Measurements from ENCODE around the gene PXDN.
"Not testable (repeated sequence)": the region's sequence is repeated elsewhere in the genome, so short reads cannot be mapped to it uniquely, and the experiment has no call there.

The PXDN gene

DNA sequence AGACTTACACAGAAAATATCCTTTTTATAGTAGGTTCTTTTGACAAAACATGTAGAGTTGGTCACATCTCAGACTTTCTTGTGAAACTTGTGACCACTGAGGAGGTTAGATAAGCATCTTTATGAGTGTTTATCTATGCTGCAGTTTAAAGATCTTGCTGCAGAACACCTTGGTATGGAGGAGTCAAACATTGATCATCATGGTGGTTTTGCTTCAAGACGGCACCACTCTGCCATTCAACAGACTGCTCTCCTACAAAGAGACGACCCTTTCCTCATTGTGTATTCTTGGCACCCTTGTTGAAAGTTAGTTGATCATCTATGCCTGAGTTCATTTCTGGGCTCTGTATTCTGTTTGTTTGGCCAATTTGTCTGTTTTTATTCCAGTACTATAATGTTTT is 20.0 kb downstream of the PXDN start:
- H3K27me3 ChIP-seq (ENCODE audit: control insufficient read depth, insufficient read depth, low read length); H3K9me3 ChIP-seq (replicated peaks; ENCODE audit: low read length); H3K4me2 ChIP-seq (ENCODE audit: low read length); H3K4me3 ChIP-seq (ENCODE audit: low read length); H3K36me3 ChIP-seq (ENCODE audit: insufficient read depth, low read length): not testable (repeated sequence)
- Histone ChIP-seq H3K4me1 (ENCODE audit: control insufficient read depth, insufficient read depth, low read length) (peaks cover 76% of the 10 kb centered on the region), H3K9ac (ENCODE audit: low read depth, low read length) (peak overlapping the region; percentile 27)

DNA sequence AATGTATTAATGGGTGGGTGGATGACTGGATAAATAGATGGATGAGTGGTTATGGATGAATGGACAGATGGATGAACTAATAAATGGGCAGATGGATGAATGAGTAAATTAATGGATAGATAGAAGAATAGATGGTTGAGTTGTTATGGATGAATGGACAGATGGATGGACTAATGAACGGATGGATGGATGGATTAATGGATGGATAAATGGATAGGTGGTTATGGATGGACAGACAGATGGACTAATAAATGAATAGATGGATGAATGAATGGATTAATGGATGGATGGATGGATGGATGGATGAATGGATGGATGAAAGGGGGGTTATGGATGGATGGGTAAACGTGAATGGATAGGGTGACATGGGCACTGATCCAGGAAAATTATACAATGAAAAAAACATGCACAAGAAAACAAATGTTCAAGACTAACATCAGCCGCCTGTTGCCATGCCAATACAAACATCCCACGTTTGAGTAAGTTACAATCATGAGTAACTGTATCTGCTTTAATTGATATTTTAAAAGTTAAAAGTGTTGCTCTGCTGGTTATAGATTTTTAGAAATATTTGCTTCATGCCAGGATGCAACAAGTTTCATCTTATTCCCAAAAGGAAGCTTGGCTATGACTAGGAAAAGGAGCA is 20.8 kb downstream of the PXDN start:
- H3K4me3 ChIP-seq (ENCODE audit: low read length), result no peak overlapping the region
- H3K4me1 ChIP-seq (ENCODE audit: control insufficient read depth, insufficient read depth, low read length), result peaks cover 72% of the 10 kb centered on the region
- H3K27me3 ChIP-seq (ENCODE audit: control insufficient read depth, insufficient read depth, low read length), result no peaks in the 10 kb centered on the region
- H3K36me3 ChIP-seq (ENCODE audit: insufficient read depth, low read length), result no peaks in the 10 kb centered on the region
- H3K9ac ChIP-seq (ENCODE audit: low read depth, low read length), result peak overlapping the region; percentile 27
- no peaks in the 10 kb centered on the region for H3K9me3 ChIP-seq (replicated peaks; ENCODE audit: low read length)
- H3K4me2 ChIP-seq (ENCODE audit: low read length), result no peak overlapping the region

DNA sequence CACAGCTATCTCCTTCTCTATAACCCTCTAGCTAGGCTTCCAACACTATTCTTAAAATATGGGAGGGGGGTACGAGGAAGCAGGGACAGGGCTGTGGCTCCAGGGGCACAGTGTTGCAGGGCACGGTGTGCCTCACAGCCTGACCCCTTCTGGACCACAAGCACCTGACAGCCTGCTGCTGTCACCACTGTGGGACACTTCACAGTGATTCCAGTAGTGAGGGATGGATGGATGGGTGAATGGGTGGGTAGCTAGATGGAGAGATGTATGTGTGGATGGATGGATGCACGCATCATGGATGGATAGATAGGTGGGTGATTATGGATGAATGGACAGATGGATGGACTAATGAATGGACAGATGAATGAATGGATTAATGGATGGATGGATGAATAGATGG is 21.6 kb downstream of the PXDN start:
- H3K9ac ChIP-seq (ENCODE audit: low read depth, low read length), result peak overlapping the region; percentile 91
- peak overlapping the region; percentile 67 for H3K4me2 ChIP-seq (ENCODE audit: low read length)
- H3K4me3 ChIP-seq (ENCODE audit: low read length), result no peak overlapping the region
- H3K36me3 ChIP-seq (ENCODE audit: insufficient read depth, low read length), result no peaks in the 10 kb centered on the region
- peaks cover 63% of the 10 kb centered on the region for H3K4me1 ChIP-seq (ENCODE audit: control insufficient read depth, insufficient read depth, low read length)
- no peaks in the 10 kb centered on the region for H3K27me3 ChIP-seq (ENCODE audit: control insufficient read depth, insufficient read depth, low read length)
- H3K9me3 ChIP-seq (replicated peaks; ENCODE audit: low read length), result no peaks in the 10 kb centered on the region

DNA sequence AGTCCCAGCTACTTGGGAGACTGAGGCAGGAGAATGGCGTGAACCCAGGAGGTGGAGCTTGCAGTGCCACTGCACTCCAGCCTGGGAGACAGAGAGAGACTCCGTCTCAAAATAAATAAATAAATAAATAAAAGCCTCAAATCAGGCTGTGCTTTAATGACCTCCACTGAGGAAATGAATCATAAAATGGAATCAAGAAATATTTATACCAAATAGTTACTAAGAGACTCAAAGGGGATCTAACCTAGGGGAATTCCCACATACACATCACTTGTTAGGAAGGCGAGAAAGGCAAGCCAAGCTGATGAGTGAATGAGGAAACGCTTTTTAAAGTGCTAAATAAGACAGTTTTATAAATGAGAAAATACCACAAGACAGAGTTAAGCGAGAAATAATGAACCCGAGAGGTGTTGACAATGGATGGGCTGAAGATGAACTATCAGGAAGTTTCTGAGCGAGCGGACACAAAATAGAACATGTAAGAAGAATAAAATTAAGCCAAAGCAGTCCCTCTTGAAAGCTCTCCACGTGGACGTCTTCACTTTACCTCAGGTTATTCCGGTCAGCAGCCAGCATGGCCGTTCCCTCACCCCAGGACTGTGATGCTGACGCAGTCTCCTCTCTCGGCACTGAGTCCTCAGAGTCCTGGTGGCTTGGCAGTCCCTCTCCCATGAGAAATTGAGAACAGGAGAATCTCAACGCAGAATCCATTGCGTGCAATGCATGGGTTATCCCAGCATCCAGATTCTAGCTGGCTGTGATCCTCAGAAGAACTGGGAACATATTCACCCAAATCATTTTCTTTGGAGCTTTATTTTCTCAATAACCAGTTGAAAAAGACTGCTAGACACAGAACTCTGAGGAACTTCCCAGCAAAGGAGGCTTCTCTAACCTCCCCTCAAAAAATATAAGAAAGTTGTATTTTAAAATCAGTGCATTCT is 22.3 kb downstream of the PXDN start:
- H3K4me1 ChIP-seq (ENCODE audit: control insufficient read depth, insufficient read depth, low read length), result peaks cover 56% of the 10 kb centered on the region
- peak overlapping the region; percentile 91 for H3K9ac ChIP-seq (ENCODE audit: low read depth, low read length)
- H3K4me2 ChIP-seq (ENCODE audit: low read length), result peak overlapping the region; percentile 82
- H3K9me3 ChIP-seq (replicated peaks; ENCODE audit: low read length), result no peaks in the 10 kb centered on the region
- H3K27me3 ChIP-seq (ENCODE audit: control insufficient read depth, insufficient read depth, low read length), result no peaks in the 10 kb centered on the region
- H3K36me3 ChIP-seq (ENCODE audit: insufficient read depth, low read length), result peaks cover 2% of the 10 kb centered on the region
- H3K4me3 ChIP-seq (ENCODE audit: low read length), result peak overlapping the region; percentile 59

DNA sequence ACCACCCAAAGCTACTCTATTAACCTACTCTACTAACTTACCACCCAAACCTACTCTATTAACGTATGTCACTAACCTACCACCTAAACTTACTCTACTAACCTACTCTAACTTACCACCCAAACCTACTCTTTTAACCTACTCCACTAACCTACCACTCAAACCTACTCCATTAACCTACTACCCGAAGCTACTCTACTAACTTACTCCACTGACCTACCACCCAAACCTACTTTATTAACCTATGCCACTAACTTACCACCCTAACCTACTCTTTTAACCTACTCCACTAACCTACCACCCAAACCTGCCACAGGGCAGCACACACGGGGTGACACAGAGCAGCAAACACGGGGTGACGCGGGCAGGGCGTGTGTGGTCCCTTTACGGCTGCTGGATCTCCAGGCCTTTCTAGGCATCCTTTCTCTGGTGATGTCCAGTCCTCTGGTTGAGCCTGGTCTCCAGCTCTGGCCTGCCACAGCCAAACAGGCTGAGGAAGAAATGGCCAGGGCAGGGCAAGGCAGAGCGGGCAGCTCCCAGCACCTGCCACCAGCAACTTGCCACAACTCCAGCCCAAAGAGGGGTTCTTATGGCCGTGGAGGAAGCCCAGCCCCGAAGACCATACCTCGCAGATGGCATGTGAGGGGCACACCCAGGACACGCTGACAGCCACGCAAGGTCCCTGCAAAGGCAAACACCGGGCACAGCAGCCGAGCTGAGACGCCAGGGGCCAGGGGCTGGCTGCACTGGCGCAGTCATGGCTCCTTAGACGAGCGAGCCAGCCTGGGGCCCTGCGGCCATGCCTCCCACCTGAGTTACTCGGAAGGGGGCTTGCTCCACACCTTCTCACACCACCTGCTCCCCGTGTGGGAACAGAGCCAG is 25.7 kb downstream of the PXDN start:
- Histone ChIP-seq H3K9ac (ENCODE audit: low read depth, low read length) (peak overlapping the region; percentile 37), H3K4me3 (ENCODE audit: low read length) (no peak overlapping the region), H3K9me3 (replicated peaks; ENCODE audit: low read length) (no peaks in the 10 kb centered on the region), H3K36me3 (ENCODE audit: insufficient read depth, low read length) (peaks cover 5% of the 10 kb centered on the region), H3K4me1 (ENCODE audit: control insufficient read depth, insufficient read depth, low read length) (peaks cover 54% of the 10 kb centered on the region), H3K27me3 (ENCODE audit: control insufficient read depth, insufficient read depth, low read length) (no peaks in the 10 kb centered on the region), H3K4me2 (ENCODE audit: low read length) (no peak overlapping the region)

DNA sequence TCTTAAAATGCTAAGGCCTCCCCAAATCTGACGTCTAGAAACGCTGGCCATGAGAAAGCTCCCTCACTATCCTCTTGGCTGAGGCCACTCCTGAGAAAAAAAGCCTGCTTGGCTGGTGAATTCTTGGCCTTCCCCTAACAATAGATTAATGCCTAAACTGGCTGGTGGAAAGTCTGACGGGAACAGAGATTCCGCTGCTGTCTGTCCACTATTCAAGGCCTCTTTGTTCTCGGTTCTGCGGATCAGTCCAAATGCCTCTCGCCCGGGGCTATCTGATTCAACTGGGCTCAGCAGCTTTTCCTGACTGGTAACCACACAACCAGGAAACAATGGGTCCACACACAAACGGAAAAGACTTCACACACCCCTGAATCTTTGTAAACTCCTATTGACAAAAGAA is 27.2 kb downstream of the PXDN start:
- H3K4me2 ChIP-seq (ENCODE audit: low read length), result no peak overlapping the region
- peaks cover 5% of the 10 kb centered on the region for H3K36me3 ChIP-seq (ENCODE audit: insufficient read depth, low read length)
- H3K9ac ChIP-seq (ENCODE audit: low read depth, low read length), result no peak overlapping the region
- H3K4me3 ChIP-seq (ENCODE audit: low read length), result no peak overlapping the region
- H3K27me3 ChIP-seq (ENCODE audit: control insufficient read depth, insufficient read depth, low read length), result no peaks in the 10 kb centered on the region
- no peaks in the 10 kb centered on the region for H3K9me3 ChIP-seq (replicated peaks; ENCODE audit: low read length)
- H3K4me1 ChIP-seq (ENCODE audit: control insufficient read depth, insufficient read depth, low read length), result peaks cover 39% of the 10 kb centered on the region

DNA sequence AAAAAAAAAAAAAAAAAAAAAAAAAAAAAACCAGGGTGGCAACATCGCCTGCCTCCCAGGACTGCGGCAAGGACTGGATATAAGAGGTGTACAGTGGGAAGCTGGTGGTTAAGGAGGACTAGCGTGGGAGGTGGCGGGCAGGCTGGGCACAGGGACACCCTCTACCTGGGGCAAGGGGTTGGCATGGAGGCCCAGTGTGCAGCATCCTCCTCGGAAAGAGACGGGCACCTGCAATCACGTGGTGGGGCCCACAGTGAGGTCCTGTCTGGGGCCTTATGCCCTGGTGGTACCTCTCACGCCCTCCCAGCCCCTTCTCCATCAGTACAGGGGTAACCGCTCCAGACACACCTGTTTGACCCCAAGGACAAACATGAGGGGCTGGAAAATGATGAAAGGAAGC is 27.9 kb downstream of the PXDN start:
- no peak overlapping the region for H3K9ac ChIP-seq (ENCODE audit: low read depth, low read length)

DNA sequence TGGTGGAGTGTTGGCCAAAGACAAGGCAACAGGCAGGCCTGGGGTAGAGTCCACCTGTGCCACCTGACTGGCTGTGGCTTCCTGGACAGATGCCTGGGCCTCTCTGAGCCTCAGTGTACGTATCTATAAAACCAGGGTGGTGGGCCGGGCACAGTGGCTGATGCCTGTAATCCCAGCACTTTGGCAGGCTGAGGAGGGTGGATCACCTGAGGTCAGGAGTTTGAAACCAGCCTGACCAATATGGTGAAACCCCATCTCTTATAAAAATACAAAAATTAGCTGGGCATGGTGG is 28.4 kb downstream of the PXDN start:
- H3K9me3 ChIP-seq (replicated peaks; ENCODE audit: low read length); H3K4me3 ChIP-seq (ENCODE audit: low read length); H3K36me3 ChIP-seq (ENCODE audit: insufficient read depth, low read length); H3K9ac ChIP-seq (ENCODE audit: low read depth, low read length); H3K27me3 ChIP-seq (ENCODE audit: control insufficient read depth, insufficient read depth, low read length); H3K4me2 ChIP-seq (ENCODE audit: low read length): not testable (repeated sequence)
- H3K4me1 ChIP-seq (ENCODE audit: control insufficient read depth, insufficient read depth, low read length), result peaks cover 30% of the 10 kb centered on the region

More for the DNA sequence above, 27.9 kb downstream of the PXDN start:
- H3K4me3 ChIP-seq (ENCODE audit: low read length), result no peak overlapping the region
- H3K4me2 ChIP-seq (ENCODE audit: low read length), result no peak overlapping the region
- H3K36me3 ChIP-seq (ENCODE audit: insufficient read depth, low read length), result peaks cover 5% of the 10 kb centered on the region
- H3K27me3 ChIP-seq (ENCODE audit: control insufficient read depth, insufficient read depth, low read length), result no peaks in the 10 kb centered on the region
- H3K4me1 ChIP-seq (ENCODE audit: control insufficient read depth, insufficient read depth, low read length), result peaks cover 34% of the 10 kb centered on the region
- no peaks in the 10 kb centered on the region for H3K9me3 ChIP-seq (replicated peaks; ENCODE audit: low read length)

DNA sequence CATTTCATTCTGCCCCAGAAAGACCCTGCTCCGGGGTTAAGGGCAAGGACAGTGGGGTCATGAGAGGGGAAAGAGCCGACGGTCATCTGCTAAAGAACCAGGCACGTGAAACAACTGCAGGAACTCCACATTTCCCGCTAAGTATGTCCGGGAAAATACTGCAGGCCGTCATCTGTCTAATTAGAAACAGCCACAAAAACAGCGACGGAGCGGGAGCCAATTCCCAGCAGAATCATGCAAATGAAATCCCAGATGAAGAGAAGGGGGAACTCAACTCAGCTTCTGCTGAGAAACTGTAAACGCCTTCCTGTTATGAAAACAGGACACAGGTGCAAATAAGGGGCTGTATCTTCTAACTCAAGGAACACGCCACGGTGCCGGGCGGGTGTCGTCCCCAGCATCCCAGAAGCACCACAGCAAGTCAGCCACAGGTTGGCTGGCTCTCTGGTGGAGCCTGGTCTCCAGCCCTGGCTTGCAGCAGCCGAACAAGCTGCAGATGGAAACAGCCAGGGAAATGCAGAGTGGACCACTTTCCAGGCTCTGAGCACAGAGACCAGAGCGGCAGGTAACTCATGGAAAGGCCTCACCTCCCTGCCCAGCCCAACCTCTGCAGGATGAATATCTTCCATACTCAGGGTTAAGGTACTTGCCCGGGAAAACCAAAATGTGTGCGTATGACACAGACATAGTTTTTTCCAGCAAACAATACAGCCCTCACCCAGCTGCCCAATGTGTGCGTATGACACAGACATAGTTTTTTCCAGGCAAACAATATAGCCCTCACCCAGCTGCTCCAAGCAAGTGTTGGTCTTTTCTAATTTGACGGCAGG is 28.9 kb downstream of the PXDN start:
- Histone ChIP-seq H3K9ac (ENCODE audit: low read depth, low read length) (peak overlapping the region; percentile 5), H3K4me2 (ENCODE audit: low read length) (no peak overlapping the region), H3K4me1 (ENCODE audit: control insufficient read depth, insufficient read depth, low read length) (peaks cover 25% of the 10 kb centered on the region), H3K4me3 (ENCODE audit: low read length) (no peak overlapping the region), H3K9me3 (replicated peaks; ENCODE audit: low read length) (no peaks in the 10 kb centered on the region), H3K27me3 (ENCODE audit: control insufficient read depth, insufficient read depth, low read length) (no peaks in the 10 kb centered on the region), H3K36me3 (ENCODE audit: insufficient read depth, low read length) (peaks cover 5% of the 10 kb centered on the region)

DNA sequence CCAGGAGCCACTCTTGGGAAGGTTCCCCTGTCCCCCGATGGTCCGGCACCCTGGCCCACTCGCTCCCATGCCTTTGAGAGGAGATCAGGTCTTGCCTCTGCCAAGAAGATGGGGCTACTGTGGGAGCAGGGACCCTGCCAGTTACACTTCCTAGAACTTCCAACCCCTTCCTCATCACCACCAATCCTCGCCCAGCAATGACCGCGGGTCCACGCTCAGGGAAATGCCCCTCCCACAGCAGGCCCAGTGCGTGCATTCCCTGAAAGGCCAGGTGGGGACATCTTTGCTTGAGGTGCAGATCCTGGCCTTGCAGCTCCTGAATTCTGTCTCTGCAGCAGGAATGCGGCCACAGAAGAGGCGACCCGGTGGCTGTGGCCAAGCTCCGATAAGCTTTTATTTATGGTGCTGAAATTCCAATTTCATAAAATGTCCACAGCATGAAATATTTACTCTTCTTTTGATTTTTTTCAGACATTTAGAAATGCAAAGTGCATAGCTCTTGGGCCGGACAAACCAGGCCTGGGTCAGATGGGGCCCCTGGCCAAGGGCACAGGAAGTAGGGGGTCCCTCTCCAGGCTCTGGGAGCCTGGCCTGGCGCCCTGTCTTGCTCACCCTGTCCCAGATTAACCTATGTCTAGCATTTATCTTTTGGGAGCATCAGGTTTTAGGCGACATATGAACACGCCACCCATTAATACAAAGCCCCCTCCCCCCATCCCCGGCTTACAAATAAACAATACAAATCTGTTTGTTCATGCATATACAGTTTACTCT is 29.8 kb downstream of the PXDN start:
- H3K4me2 ChIP-seq (ENCODE audit: low read length), result no peak overlapping the region
- no peaks in the 10 kb centered on the region for H3K9me3 ChIP-seq (replicated peaks; ENCODE audit: low read length)
- H3K4me3 ChIP-seq (ENCODE audit: low read length), result no peak overlapping the region
- no peaks in the 10 kb centered on the region for H3K27me3 ChIP-seq (ENCODE audit: control insufficient read depth, insufficient read depth, low read length)
- peaks cover 5% of the 10 kb centered on the region for H3K36me3 ChIP-seq (ENCODE audit: insufficient read depth, low read length)
- peak overlapping the region; percentile 5 for H3K9ac ChIP-seq (ENCODE audit: low read depth, low read length)
- H3K4me1 ChIP-seq (ENCODE audit: control insufficient read depth, insufficient read depth, low read length), result peaks cover 19% of the 10 kb centered on the region
